Measurements from ENCODE around the gene PDZD7.

GRCh38 chr10:100978121-100978900, 52.6 kb downstream of the PDZD7 start:
- TF ChIP-seq, protein P1, sequence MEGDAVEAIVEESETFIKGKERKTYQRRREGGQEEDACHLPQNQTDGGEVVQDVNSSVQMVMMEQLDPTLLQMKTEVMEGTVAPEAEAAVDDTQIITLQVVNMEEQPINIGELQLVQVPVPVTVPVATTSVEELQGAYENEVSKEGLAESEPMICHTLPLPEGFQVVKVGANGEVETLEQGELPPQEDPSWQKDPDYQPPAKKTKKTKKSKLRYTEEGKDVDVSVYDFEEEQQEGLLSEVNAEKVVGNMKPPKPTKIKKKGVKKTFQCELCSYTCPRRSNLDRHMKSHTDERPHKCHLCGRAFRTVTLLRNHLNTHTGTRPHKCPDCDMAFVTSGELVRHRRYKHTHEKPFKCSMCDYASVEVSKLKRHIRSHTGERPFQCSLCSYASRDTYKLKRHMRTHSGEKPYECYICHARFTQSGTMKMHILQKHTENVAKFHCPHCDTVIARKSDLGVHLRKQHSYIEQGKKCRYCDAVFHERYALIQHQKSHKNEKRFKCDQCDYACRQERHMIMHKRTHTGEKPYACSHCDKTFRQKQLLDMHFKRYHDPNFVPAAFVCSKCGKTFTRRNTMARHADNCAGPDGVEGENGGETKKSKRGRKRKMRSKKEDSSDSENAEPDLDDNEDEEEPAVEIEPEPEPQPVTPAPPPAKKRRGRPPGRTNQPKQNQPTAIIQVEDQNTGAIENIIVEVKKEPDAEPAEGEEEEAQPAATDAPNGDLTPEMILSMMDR (IDR thresholded peaks at IDR 0.05; ENCODE audit: insufficient read depth, low read length): no peak
- TF ChIP-seq POLR2AphosphoS5 (IDR thresholded peaks at IDR 0.05; ENCODE audit: low read depth): 0 out of 2 replicates have a peak, but pooled peaks have one; percentile 9
- TF ChIP-seq GABPA (IDR thresholded peaks at IDR 0.05; ENCODE audit: low read depth): no peak
